DLD1 (cell line): Measurements from ENCODE around the gene TTLL3.

Experiments used
- in situ Hi-C: cut with HindIII; loops from 2 replicates; pipeline ENCODE4 v1.10.0; 2017; ENCODE audit warnings: low sequenced_read_pairs

TTLL3 gene

DNA sequence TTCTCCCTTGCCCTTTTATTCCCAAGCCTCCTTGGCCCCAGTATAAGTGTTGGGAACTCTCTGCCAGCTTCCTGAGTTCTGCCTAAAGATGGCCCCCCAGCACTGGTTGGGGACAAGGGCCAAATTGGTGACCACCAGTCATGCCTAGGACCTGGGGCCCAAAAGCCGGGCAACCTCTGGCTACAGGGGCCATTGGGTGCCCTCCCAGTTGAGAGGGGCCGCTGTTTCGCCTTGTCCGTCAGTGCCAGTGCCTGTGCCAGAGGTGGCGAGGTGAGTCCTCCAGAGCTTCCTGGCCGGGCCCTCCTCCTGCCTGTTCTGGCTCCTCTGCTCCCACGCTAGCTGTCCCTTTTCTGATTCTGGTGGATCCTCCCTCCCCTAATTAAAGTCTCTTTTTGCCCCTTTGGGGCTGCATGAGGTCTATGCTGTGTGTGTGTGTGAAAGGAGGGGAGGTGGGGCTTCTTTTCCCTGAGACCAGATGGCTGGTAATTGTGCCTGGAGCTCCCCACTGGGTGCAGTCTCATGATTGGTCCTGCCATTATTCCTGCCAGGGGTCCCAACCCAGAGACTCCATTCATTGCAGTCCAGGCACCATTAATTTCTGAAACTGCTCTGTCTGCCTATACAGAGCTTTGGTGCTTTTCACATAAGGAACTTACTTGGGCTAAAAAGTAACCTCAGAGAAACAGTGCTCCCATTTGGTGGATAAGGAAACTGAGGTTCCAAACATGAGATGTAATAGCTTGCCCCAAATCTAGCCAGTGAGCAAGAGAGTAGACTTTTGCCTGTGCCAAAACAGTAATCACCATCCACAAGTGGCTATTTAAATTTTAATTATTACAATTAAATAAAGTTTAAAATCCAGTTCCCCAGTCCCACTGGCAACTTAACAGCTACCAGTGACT, 3.1 kb upstream of the TTLL3 start:
- in situ Hi-C loops, result no loop called here

DNA sequence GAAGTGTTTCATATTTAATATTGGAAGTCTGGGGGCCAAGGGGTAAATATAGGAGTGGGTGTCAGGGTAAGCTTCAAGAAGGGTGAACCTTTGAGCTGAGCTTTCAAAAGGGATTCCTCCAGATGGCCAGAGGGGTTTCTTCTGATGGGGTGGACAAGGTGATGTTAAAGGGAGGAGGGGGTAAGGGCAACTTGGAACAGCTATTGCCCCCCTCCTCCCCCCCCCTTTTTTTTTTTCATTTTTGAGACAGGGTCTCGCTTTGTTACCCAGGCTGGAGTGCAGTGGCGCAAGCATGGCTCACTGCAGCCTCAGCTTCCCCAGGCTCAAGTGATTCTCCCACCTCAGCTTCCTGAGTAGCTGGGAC, 2.1 kb upstream of the TTLL3 start:
- in situ Hi-C loops, result no loop called here

DNA sequence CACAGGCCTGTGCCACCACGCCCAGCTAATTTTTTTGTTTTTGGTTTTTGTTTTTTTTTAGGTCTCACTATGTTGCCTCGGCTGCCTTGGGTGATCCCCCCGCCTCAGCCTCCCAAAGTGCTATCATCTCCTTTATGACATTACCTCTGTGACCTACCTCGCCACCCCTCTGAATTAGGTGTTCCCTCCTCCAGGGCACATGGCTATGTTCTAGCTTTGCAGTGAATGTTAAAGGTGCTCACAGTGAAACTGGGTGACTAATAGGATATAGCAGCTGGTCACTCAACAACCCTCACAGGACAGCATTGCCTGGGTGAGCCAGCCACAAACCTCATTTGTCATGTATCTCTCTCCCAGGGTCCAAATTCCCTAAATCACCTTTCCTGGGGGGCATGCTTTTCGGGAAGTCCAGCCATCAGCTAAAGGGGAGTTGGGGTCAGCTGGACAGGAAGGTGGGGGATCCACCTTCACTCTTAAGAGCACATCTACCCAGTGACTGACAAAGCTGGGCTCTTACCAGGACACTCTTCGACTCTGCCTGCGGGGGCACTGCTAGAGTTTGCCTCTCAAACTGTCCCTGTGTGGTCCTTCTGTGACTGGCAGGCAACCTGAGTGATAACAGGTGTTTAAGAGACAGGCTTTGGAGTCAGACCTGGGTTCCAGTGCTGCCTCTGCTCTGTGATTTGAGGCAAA, 1.6 kb upstream of the TTLL3 start:
- in situ Hi-C loops, result no loop called here

DNA sequence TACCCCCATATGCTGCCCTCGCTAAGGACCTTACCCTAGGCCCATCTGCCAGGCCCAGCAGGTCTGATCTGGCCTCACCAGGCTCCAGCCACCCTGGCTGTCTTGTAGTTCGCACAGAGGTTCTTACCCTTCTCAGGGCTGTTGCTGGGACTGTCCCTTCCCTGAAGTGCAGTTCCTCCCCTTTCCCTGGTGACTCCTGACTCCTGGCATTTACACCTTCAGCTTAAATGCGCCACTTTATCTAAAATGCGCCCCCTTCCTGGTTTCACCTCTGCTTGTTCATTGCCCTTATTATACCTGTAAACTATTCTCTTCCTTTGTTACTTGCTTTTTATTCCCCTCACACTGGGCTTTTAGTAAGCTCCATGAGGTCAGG, 835 bp upstream of the TTLL3 start:
- in situ Hi-C loops, result no loop called here

DNA sequence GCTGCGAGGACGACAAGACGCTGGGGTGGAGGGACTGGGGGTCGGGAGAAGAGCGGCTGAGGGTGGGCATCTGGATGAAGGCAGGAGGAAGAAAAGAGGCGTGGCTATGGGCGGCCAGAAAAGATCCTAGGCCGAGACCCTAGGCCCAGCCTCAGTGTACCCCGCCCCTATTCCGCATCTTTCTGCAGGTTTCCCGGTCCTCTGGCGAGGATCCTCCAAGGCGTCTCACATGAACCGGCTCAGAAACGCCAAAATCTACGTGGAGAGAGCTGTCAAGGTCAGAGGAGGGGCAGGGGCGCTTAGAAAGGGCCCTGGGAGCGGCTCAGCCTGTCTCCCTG, 340 bp downstream of the TTLL3 start:
- in situ Hi-C loops, result loop anchor here (10.0 kb wide), 1 partner anchor 116 kb away; no protein-coding TSS in a partner anchor

DNA sequence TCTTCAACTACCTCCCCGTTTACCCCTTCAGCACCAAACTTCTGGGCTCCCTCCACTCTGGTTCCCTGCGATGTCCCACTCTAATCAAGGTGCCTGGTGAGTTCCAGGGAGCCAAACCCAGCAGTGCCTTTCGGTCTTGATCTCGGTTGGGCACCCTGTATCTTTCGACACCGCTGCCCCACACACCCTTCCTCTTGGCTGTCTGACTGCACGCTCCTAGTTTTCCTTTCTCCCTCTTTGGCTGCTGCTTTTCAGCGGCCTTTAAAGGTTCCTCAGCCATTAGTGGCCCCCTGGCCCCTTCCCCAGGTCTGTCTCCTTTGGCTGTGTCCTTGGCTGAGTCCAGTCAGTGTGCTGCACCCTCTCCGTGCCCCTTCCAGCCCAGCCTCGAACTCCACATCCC, 784 bp downstream of the TTLL3 start:
- in situ Hi-C loops, result loop anchor here (10.0 kb wide), 1 partner anchor 116 kb away; no protein-coding TSS in a partner anchor

DNA sequence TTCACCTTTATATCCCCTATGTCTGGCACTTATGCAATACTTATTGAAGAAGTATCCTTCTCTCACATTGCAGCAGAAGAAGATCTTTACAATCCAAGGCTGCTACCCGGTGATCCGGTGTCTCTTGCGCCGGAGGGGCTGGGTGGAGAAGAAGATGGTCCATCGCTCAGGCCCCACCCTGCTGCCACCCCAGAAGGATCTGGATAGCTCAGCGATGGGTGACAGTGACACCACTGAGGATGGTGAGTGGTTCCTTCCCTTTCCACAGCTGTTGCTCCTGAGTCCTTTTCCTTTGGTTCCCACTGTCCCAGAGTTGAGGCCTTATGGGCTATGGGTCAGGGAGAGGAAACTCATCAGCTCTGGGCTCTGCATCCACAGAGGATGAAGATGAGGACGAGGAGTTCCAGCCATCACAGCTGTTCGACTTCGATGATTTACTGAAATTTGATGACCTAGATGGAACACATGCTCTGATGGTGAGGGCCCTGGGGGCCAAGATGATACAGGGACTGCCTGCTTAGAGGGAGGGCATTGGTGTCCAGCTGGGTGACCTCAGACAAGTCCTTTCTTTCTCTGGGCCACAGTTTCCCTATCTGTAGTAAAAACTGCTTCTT, 2.9 kb downstream of the TTLL3 start:
- in situ Hi-C loops, result loop anchor here (10.0 kb wide), 1 partner anchor 118 kb away; no protein-coding TSS in a partner anchor

DNA sequence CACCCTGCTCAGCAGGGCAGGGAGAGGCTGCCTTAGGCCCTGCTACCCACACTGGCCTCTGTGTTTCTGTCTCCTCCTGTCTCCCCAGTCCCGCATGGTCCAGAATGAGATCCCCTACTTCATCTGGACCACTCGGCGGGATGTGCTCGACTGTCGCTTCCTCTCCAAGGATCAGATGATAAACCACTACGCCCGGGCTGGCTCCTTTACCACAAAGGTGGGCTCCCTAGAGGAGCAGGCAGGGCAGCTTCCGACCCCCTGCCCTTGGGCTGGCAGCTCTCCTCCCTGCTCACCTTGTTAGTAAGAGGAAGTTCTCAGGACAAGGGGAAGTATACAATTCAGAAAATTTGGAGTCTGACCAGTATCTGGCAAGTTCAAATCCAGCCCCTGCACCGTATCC, 5.9 kb downstream of the TTLL3 start:
- in situ Hi-C loops, result loop anchor here (10.0 kb wide), 1 partner anchor 121 kb away; no protein-coding TSS in a partner anchor

DNA sequence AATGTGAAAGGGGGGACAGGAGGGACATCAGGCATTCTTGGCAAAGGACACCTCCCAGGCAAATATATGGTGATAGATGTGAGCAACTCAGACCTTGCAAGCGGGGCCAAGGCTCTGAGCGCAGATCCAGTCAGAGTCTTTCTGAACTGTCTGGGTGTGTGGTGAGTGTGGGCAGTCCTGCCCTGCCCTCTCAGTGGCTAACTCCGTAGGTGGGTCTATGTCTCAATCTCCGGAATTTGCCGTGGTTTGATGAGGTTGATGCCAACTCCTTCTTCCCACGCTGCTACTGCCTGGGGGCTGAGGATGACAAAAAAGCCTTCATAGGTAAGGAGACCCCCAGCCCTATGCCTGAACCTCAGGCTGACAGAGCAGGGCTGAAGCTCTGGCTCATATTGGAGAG, 7.4 kb downstream of the TTLL3 start:
- in situ Hi-C loops, result loop anchor here (10.0 kb wide), 1 partner anchor 123 kb away; no protein-coding TSS in a partner anchor

DNA sequence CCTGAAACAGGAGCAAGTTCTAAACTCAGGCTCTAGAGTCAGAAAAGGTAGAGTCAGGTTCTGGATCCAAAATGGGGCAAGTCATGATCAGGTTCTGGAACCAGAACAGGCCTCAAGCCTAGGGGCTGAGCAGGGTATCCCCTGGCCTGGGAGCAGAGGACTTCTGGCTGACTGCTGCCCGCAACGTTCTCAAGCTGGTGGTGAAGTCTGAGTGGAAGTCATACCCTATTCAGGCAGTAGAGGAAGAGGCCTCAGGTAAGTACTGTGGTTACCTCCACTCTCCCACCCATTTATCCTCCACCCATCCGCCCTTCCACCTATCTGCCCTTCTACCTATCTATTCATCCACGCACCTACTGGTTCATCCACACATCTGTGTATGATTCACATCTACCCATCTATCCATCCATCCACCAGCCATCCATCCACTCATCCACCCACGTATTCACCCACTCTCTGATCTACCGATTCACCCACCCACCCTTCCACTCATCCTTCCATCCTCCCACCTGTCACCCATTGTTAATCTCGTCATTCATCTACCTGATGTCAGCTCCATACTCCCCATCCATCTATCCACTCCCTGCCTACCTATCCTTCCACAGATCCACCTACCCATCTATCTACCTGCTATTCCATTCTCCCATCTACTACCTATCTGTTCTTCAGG, 8.7 kb downstream of the TTLL3 start:
- in situ Hi-C loops, result loop anchor here (10.0 kb wide), 1 partner anchor 124 kb away; no protein-coding TSS in a partner anchor

DNA sequence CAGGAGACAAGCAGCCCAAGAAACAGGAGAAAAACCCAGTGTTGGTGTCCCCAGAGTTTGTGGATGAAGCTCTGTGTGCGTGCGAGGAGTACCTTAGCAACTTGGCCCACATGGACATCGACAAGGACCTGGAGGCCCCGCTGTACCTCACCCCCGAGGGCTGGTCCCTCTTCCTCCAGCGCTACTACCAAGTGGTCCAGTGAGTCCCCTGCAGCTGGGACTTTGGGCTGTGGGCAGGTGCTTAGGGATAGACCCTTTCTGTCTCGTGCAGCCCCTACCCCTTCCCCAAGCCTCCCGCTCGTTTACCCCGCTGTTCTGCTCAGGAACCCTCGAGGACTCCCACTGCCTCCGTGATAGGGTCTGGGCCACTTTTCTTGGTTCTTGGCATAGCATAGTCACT, 10.5 kb downstream of the TTLL3 start:
- in situ Hi-C loops, result no loop called here

DNA sequence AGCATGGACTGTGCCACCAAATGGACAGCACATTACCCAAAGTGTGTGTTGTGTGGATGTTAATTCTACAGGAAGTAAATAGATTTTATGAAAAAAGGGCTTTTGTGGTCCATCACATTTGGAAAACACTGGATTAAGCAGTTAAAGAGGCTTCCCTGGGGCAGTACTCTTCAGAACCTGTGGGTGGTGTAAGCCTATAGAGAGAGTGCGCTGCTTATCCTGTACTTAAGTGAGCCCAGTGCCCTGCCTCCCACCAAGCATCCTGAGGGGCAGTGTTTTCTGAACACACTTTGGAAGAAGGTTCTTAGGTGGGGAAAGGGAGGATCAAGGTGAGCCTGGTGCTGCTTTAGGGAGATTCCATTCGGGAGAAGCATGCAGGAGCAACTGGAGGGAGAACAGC, 10.9 kb downstream of the TTLL3 start:
- in situ Hi-C loops, result no loop called here

DNA sequence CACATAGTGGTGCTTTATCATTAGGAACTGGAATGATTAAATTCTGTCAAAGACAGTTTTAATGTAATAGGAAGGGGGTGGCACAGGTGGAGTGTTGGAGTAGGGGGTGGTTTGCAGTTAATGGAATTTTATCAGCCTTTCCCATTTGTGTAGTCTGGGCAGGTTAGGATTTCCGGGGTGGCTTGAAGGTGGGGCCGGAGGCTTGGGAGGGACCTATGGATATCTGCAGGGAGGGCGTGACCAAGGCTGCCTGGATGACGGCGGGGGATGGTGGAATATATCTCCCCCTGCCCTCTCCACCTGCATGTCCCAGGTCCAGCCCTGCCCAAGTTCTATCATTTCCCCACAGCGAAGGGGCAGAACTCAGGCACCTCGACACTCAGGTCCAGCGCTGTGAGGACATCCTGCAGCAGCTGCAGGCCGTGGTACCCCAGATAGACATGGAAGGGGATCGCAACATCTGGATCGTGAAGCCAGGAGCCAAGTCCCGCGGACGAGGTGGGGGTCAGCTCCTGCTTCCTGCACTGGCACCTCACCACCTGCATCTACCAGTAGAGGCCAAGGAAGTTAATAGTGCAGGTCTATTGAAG, 15.5 kb downstream of the TTLL3 start:
- in situ Hi-C loops, result no loop called here

DNA sequence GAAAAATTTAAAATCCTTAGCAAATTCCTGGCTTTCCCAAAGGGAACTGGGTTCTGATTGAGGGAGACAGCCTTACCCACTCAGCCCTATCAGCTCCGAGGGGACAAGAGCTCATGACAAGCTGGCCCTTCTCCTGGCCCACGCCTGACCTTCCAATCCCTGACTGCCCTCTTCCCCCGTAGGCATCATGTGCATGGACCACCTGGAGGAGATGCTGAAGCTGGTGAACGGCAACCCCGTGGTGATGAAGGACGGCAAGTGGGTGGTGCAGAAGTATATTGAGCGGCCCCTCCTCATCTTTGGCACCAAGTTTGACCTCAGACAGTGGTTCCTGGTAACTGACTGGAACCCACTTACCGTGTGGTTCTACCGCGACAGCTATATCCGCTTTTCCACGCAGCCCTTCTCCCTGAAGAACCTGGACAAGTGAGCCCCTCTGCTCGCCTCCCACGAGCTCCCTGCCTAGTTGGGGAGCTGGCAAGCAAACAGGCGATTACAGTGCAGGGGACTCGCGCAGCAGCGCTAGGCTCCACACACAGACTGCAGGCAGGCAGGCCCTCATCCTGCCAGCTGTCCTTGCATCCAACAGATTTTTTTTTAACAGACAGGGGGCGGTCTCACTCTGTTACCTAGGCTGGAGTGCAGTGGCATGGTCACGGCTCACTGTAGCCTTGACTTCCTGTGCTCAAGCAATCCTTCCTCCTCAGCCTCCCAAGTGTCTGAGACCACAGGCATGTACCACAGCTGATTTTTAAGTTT, 16.9 kb downstream of the TTLL3 start:
- in situ Hi-C loops, result no loop called here

DNA sequence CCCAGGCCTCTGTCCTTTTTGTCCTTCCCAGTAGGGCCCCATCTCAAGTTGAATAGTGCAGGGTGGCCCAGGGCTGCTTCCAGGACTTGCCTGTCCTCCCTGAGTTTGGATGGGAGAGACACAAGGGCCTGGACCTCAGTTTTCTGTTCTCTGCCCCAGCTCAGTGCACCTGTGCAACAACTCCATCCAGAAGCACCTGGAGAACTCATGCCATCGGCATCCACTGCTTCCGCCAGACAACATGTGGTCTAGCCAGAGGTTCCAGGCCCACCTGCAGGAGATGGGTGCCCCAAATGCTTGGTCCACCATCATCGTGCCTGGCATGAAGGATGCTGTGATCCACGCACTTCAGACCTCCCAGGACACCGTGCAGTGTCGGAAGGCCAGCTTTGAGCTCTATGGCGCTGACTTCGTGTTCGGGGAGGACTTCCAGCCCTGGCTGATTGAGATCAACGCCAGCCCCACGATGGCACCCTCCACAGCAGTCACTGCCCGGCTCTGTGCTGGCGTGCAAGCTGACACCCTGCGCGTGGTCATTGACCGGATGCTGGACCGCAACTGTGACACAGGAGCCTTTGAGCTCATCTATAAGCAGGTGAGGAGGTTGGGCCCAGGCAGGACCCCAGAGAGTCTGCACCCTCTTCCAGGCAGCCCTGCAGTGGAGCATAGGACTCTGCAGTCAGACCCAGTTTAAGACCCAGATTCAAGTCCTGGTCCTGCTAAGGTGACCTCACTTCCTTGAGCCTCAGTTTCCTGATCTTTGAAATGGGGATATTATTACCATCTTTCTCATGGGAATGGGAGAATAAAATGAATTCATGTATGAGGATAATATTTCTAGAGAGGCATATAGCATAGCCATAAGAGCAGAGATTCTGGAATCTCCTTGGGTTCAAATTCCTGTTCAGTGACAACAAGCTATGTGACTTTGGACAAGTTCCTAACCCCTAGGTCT, 19.0 kb downstream of the TTLL3 start:
- in situ Hi-C loops, result no loop called here

DNA sequence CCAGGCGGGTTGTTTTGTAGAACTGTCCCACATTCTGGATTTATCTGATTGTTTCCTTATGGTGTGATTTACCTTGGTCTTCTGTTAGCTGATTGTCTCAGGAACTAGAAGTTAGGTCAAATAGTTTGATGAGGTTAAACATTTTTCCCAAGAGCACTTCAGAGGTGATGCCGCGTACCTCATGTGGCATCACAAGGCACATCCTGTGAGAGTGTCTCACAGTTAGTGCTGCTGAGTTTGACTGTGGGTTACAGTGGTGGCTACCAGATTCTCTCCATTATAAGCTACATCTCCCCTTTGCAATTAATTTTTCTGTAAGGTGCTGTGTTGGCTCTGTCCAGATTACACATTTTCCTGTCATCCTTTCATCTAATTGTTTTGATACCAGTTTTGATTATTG, 21.2 kb downstream of the TTLL3 start:
- in situ Hi-C loops, result no loop called here

DNA sequence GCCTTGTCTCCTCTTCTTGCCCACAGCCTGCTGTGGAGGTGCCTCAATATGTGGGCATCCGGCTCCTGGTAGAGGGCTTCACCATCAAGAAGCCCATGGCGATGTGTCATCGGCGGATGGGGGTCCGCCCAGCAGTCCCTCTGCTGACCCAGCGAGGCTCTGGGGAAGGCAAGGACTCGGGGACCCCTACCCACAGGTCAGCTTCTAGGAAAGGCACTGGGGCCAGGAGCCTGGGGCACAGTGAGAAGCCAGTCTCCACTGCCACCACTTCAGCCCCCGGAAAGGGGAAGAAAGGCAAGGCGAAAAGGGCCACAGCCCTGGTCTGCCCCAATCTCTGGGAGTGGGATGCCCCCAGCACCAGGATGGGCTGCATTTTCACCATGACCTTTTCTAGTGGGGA, 23.0 kb downstream of the TTLL3 start:
- in situ Hi-C loops, result no loop called here

DNA sequence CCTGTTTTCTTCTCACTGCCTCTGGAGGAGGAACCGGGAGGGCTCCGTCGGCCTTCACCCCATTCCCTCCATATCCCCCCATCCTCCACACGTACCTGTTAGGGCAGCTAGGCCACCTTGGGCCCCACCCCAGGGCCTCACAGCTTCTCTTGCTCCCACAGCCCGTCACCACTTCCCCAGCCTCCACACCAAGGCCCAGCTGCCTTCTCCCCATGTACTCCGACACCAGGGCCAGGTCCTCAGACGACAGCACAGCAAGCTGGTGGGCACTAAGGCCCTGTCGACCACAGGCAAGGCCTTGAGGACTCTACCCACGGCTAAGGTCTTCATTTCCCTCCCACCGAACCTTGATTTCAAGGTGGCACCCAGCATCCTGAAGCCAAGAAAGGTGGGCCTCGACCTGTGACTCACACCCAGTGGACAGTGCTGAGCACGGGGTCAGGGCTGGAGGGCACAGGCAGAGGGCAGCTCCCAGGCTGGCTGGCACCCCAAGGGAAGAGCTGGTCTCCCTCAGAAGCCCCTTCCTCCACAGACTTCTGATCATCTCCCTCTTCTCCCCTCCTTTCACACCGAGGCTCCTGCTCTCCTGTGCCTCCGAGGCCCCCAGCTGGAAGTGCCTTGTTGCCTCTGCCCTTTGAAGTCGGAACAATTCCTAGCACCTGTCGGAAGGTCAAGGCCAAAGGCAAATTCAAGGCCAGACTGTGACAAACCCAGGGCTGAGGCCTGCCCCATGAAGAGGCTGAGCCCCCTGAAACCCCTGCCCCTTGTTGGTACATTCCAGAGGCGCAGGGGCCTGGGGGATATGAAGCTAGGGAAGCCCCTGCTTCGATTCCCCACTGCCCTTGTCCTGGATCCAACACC, 24.7 kb downstream of the TTLL3 start:
- in situ Hi-C loops, result no loop called here
